CD4-positive, alpha-beta memory T cell (primary cell): ENCODE data around the gene MPZ. TPM values are rescaled to one million over a fixed set of nuclear protein-coding genes. Genes with fewer than 3 reads are reported as not detected.
"Not testable (repeated sequence)": the region's sequence is repeated elsewhere in the genome, so short reads cannot be mapped to it uniquely, and the experiment has no call there.

Source experiments
- CTCF ChIA-PET: fragments of 350-600 bp; sonication (Branson Sonifier 250); formaldehyde crosslinking; loops from one replicate; lab custom pipeline; 2021; ENCODE audit warnings: inconsistent platforms; ENCODE audit not compliant: partially characterized antibody; lab: Charles Lee
- POLR2A ChIA-PET: fragments of 350-600 bp; sonication (Branson Sonifier 250); formaldehyde crosslinking; loops from one replicate; lab custom pipeline; 2021; ENCODE audit not compliant: partially characterized antibody; lab: Charles Lee
- DNase-seq, 5 donors: peaks; one replicate each; pipeline versions ENCODE4 v3.0.0 to v3.0.0-alpha.2; 2020 to 2022; ENCODE audit warnings: mixed read lengths in 1 of 5
- H3K27ac ChIP-seq: one replicate; pipeline ENCODE4 v1.7.0; 2013; ENCODE audit warnings: low read depth, low read length
- H3K27me3 ChIP-seq: 2 replicates; pipeline ENCODE4 v1.7.0; 2013; ENCODE audit warnings: mild to moderate bottlenecking, low read length, moderate library complexity; ENCODE audit not compliant: insufficient read depth
- H3K36me3 ChIP-seq: 2 replicates; pipeline ENCODE4 v1.7.0; 2013; ENCODE audit warnings: mild to moderate bottlenecking, low read length, moderate library complexity; ENCODE audit not compliant: insufficient read depth
- H3K4me1 ChIP-seq: 2 replicates; pipeline ENCODE4 v1.7.0; 2013; ENCODE audit warnings: mild to moderate bottlenecking, low read length, moderate library complexity; ENCODE audit not compliant: insufficient read depth
- H3K4me3 ChIP-seq, 2 donors: one replicate each; pipeline ENCODE4 v1.7.0; 2013; ENCODE audit warnings: low read length in 2 of 2, mild to moderate bottlenecking in 1 of 2
- H3K9me3 ChIP-seq, 2 donors: one replicate each; pipeline ENCODE4 v1.7.0; 2013; ENCODE audit warnings: low read length in 2 of 2, control low read depth in 1 of 2; ENCODE audit not compliant: control insufficient read depth in 1 of 2
- H3K27ac Mint-ChIP-seq, 7 donors: one replicate each; pipeline ENCODE4 v1.8.0; 2020 to 2021; ENCODE audit warnings: mixed read lengths in 7 of 7, mild to moderate bottlenecking in 6 of 7, inconsistent platforms in 3 of 7, moderate library complexity in 3 of 7
- H3K27me3 Mint-ChIP-seq, 2 donors: one replicate each; pipeline ENCODE4 v1.8.0; 2020 to 2021; ENCODE audit warnings: mixed read lengths in 2 of 2
- H3K36me3 Mint-ChIP-seq, 2 donors: one replicate each; pipeline ENCODE4 v1.8.0; 2020 to 2021; ENCODE audit warnings: mixed read lengths in 2 of 2, inconsistent platforms in 1 of 2, mild to moderate bottlenecking in 1 of 2
- H3K4me1 Mint-ChIP-seq, 4 donors: one replicate each; pipeline ENCODE4 v1.8.0; 2020 to 2021; ENCODE audit warnings: mixed read lengths in 4 of 4, mild to moderate bottlenecking in 1 of 4
- H3K4me3 Mint-ChIP-seq, 8 donors: one replicate each; pipeline ENCODE4 v1.8.0; 2020 to 2021; ENCODE audit warnings: mixed read lengths in 8 of 8, mild to moderate bottlenecking in 7 of 8, moderate library complexity in 6 of 8, inconsistent platforms in 3 of 8
- H3K9me3 Mint-ChIP-seq, 8 donors: one replicate each; pipeline ENCODE4 v1.8.0; 2020 to 2021; ENCODE audit warnings: mixed read lengths in 8 of 8, mild to moderate bottlenecking in 5 of 8, inconsistent platforms in 3 of 8, moderate library complexity in 1 of 8
- intact Hi-C: fragments of 100-400 bp; cut with micrococcal nuclease; formaldehyde crosslinking; loops from one replicate; pipeline ENCODE4 v1.15.1; 2023
- polyA plus RNA-seq, 2 donors: library from polyadenylated mRNA; unstranded; fragments of 300-500 nt; fragmentation: Illumina TruSeq; gene quantifications; one replicate each; pipeline ENCODE4 v1.2.3, GENCODE V29; 2021
- total RNA-seq, 2 experiments: library from RNA; stranded (reverse); gene quantifications; one replicate each; pipeline ENCODE4 v1.2.3, GENCODE V29; 2021

MPZ gene
- total and polyA plus RNA-seq, 4 experiments from 2014 or later: 0.14 to 11.9 (median 11.1) TPM; not detected in 1

DNA sequence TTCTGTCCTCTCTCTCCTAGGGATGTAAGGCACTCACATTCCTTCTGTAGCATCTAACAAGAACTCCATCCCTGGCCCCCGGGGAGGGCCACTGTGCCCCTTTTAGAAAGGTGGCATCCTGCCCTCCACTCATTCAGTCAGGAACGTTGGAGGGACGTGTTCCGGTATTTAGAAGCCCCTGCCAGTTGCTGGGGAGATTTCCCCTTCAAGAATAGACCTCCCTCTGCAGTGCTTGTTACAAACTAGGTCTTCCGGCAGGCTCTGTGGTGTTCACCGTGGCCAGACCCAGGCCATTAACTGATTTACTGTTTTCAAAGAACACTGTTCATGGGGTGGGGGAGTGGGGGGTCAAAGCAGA lies 50.4 kb downstream of the MPZ start:
- Histone ChIP-seq H3K27ac (no peak overlapping the region), H3K9me3 (no peaks in the 10 kb centered on the region), H3K27me3 (peaks cover 31% of the 10 kb centered on the region), H3K4me3 (no peak overlapping the region), H3K4me1 (peaks cover 5% of the 10 kb centered on the region), H3K36me3 (no peaks in the 10 kb centered on the region)
- intact Hi-C loops: no loop called here
- no peak overlapping the region for H3K27ac Mint-ChIP-seq
- H3K36me3 Mint-ChIP-seq: peaks cover 7 to 9% of the 10 kb centered on the region in 2 donors
- ChIA-PET CTCF (interaction anchor here (0.8 to 1.0 kb wide), 2 partner anchors 9 to 34 kb away, joined by 3 read pairs; partner anchors contain the start of gene TOMM40L), POLR2A (interaction anchor here (1.2 to 1.6 kb wide), 2 partner anchors 47 to 57 kb away, joined by 3 to 4 read pairs; partner anchors contain the start of gene NDUFS2)
- H3K27me3 Mint-ChIP-seq: peaks cover 40 to 49% of the 10 kb centered on the region in 2 donors
- H3K4me1 Mint-ChIP-seq: peaks cover 7 to 17% (median 13%) of the 10 kb centered on the region in 4 donors
- no peak for DNase-seq
- H3K4me3 Mint-ChIP-seq: peak overlapping the region; percentile 36 to 79 (median 69)
- peaks cover 3 to 30% (median 24%) of the 10 kb centered on the region in 8 donors for H3K9me3 Mint-ChIP-seq

DNA sequence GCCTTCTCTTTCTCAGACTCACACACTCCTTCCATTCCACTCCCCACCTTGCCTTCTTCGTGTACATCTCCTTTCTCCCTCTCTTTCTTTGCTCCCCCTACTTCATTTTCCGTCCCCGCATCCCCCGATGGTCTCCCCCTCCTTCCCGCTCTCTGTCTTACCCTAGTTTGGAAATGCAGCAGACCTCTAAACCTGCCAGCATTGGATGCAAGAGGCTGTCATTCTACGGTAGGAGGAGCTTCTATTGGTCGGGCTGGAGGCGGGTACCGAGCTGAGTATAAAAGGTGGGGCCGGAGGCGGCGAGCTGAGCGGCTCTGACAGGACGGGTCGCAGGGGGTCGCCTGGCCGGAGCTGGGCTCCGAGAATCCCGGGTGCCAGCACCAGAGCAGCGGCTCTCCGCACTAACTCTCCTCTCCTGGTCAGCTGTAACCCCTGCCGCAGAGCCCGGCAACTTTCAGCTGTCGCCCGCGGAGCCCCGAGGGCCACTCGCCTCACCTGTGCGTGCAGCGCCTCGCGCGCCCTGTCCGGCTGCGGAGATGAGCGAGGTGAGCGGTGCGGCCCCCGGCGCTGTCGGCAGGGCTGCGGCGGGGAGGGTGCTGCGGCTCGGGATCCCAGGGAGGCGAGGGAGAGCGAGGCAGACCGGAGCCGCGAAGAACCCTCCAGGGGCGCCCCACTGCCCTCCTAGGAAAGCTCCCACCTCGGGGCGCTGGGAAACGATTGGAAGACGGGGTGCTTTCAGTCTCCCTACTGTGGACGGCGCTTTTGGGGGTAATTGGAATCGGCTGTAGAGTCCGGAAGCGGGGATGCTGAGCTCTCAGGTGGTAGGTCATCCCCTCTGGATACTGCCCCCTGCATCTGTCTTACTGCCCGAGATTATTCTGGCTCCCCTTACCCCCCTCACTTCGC lies 51.1 kb downstream of the MPZ start, which contains the start of gene PCP4L1:
TSS of gene PCP4L1 (plus strand) at position 307 of the 906 bp plus-strand sequence. CDS start at position 537, 230 bp downstream.
- CTCF ChIA-PET: interaction anchor here (0.8 to 1.2 kb wide), 3 partner anchors 9 to 124 kb away, joined by 3 read pairs; partner anchors contain the start of gene TOMM40L
- Mint-ChIP-seq H3K27me3 (peaks cover 40 to 49% of the 10 kb centered on the region in 2 donors), H3K4me1 (peaks cover 7 to 17% (median 13%) of the 10 kb centered on the region in 4 donors), H3K36me3 (peaks cover 7 to 9% of the 10 kb centered on the region in 2 donors), H3K27ac (peak within 1 kb of the TSS in 2 of 7 donors; percentile 3 to 66), H3K9me3 (peaks cover 3 to 30% (median 24%) of the 10 kb centered on the region in 8 donors), H3K4me3 (peak within 1 kb of the TSS; percentile 60 to 79 (median 70))
- intact Hi-C loops: no loop called here
- Histone ChIP-seq H3K4me1 (peaks cover 5% of the 10 kb centered on the region), H3K27me3 (peaks cover 31% of the 10 kb centered on the region), H3K9me3 (no peaks in the 10 kb centered on the region), H3K36me3 (no peaks in the 10 kb centered on the region), H3K4me3 (no peak within 1 kb of the TSS), H3K27ac (no peak within 1 kb of the TSS)
- DNase-seq: peak in 4 of 5 donors; percentile 16 to 27 (median 22)
- POLR2A ChIA-PET: interaction anchor here (1.2 to 1.6 kb wide), 3 partner anchors 47 to 141 kb away, joined by 3 to 4 read pairs (median 3); partner anchors contain the start of genes NDUFS2, NIT1 and PFDN2

DNA sequence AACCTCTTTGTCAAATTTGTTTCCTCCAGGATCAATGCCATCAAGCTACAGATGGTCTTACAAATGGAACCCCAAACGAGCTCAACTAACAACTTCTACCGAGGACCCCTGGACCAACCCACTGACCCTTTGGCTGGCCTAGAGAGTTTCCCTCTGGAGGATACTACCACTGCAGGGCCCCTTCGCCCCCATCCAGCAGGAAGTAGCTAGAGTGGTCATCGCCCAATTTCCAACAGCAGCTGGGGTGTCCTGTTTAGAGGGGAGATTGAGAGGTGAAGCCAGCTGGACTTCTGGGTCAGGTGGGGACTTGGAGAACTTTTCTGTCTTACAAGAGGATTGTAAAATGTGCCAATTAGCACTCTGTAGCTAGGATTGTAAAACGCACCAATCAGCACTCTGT lies 52.7 kb downstream of the MPZ start:
- H3K9me3 Mint-ChIP-seq: peaks cover 3 to 30% (median 24%) of the 10 kb centered on the region in 8 donors
- H3K36me3 ChIP-seq, H3K4me1 ChIP-seq, intact Hi-C loops, H3K9me3 ChIP-seq, H3K36me3 Mint-ChIP-seq, H3K4me3 ChIP-seq, H3K4me3 Mint-ChIP-seq, H3K27ac Mint-ChIP-seq, H3K27ac ChIP-seq: not testable (repeated sequence)
- peaks cover 36 to 45% of the 10 kb centered on the region in 2 donors for H3K27me3 Mint-ChIP-seq
- ChIA-PET POLR2A (interaction anchor here (1.3 kb wide), 1 partner anchor 140 kb away, joined by 3 read pairs; the partner anchor contains the start of genes NIT1 and PFDN2), CTCF (interaction anchor here (1.1 kb wide), 1 partner anchor 26 kb away, joined by 3 read pairs; no protein-coding TSS in a partner anchor)
- H3K4me1 Mint-ChIP-seq: peaks cover 7 to 17% (median 13%) of the 10 kb centered on the region in 4 donors
- peak in 1 of 5 donors; percentile 3 for DNase-seq
- peaks cover 31% of the 10 kb centered on the region for H3K27me3 ChIP-seq

DNA sequence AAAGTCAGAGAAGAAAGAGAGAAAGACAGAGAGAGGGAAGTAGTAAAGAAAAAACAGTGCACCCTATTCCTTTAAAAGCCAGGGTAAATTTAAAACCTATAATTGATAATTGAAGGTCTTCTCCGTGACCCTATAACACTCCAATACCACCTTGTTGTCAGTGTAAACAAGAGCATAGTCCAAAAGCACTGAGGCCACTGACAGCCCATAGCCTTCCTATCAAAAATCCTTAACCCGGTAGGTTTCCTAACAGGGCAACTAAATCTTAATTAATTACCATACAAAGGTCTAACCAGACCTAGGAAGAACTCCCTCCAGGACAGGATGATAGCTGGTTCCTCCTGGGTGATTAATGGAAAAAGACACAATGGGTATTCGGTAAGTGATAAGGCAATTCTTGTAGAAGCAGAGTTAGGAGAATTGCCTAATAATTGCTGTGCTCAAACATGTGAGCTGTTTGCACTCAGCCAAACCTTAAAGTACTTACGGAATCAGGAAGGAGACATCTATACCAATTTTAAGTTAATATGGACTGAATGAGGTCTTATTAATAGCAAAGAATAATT lies 53.7 kb downstream of the MPZ start:
- H3K36me3 Mint-ChIP-seq, POLR2A ChIA-PET, CTCF ChIA-PET, H3K27ac Mint-ChIP-seq, H3K4me1 ChIP-seq, H3K36me3 ChIP-seq, intact Hi-C loops, DNase-seq, H3K4me3 ChIP-seq, H3K9me3 ChIP-seq, H3K27ac ChIP-seq: not testable (repeated sequence)
- Mint-ChIP-seq H3K9me3 (peaks cover 3 to 30% (median 24%) of the 10 kb centered on the region in 8 donors), H3K4me1 (peaks cover 7 to 17% (median 13%) of the 10 kb centered on the region in 4 donors), H3K4me3 (peak overlapping the region in 1 of 8 donors; percentile 22), H3K27me3 (peaks cover 26 to 37% of the 10 kb centered on the region in 2 donors)
- peaks cover 24% of the 10 kb centered on the region for H3K27me3 ChIP-seq

DNA sequence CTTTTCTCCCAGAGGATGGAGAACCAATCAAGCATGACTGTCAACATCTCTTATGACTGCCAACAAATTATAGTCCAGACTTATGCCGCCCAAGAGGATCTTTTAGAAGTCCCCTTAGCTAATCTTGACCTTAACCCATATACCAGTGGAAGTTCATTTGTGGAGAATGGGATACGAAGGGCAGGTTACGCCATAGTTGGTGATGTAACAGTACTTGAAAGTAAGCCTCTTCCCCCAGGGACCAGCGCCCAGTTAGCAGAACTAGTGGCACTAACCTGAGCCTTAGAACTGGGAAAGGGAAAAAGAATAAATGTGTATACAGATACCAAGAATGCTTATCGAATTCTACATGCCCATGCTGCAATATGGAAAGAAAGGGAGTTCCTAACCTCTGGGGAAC lies 54.5 kb downstream of the MPZ start:
- H3K9me3 ChIP-seq, POLR2A ChIA-PET, CTCF ChIA-PET, H3K4me1 ChIP-seq, H3K27ac ChIP-seq, H3K36me3 ChIP-seq, H3K27ac Mint-ChIP-seq, DNase-seq, H3K4me3 ChIP-seq, H3K4me3 Mint-ChIP-seq, intact Hi-C loops, H3K36me3 Mint-ChIP-seq: not testable (repeated sequence)
- H3K27me3 ChIP-seq: peaks cover 17% of the 10 kb centered on the region
- Mint-ChIP-seq H3K9me3 (peaks cover 3 to 30% (median 24%) of the 10 kb centered on the region in 8 donors), H3K27me3 (peaks cover 23 to 32% of the 10 kb centered on the region in 2 donors), H3K4me1 (peaks cover 7 to 17% (median 13%) of the 10 kb centered on the region in 4 donors)
